WTC11 (cell line): ENCODE results near the gene PHPT1. TPM values are rescaled to one million over a fixed set of nuclear protein-coding genes. Genes with fewer than 3 reads are reported as not detected.

Experiments used
- ATAC-seq: fragments of 200-7000 bp; cut with Tn5 transposase; 2 replicates; pipeline ENCODE4 v1.10.0; 2021; ENCODE audit warnings: mild to moderate bottlenecking, moderate library complexity
- CTCF ChIA-PET: fragments of 300-600 bp; sonication (Branson Sonifier 250); formaldehyde crosslinking; loops from one replicate; lab custom pipeline; 2021; ENCODE audit warnings: antibody characterized with exemption; lab: Charles Lee
- POLR2A ChIA-PET: fragments of 350-600 bp; sonication (Branson Sonifier 250); formaldehyde crosslinking; loops from one replicate; lab custom pipeline; 2021; ENCODE audit warnings: antibody characterized with exemption; lab: Charles Lee
- DNase-seq: peaks from one replicate; pipeline ENCODE4 v3.0.0; 2021; ENCODE audit warnings: low spot score
- H3K27ac Mint-ChIP-seq: 2 replicates; pipeline ENCODE4 v1.8.0; 2021; ENCODE audit warnings: mixed read lengths
- H3K27me3 Mint-ChIP-seq: 2 replicates; pipeline ENCODE4 v1.8.0; 2021; ENCODE audit warnings: low read depth, mild to moderate bottlenecking, moderate library complexity, mixed read lengths
- H3K36me3 Mint-ChIP-seq: 2 replicates; pipeline ENCODE4 v1.8.0; 2021; ENCODE audit warnings: mixed read lengths
- H3K4me1 Mint-ChIP-seq: 2 replicates; pipeline ENCODE4 v1.8.0; 2022; ENCODE audit warnings: mixed read lengths
- H3K4me3 Mint-ChIP-seq: 2 replicates; pipeline ENCODE4 v1.8.0; 2021; ENCODE audit warnings: mild to moderate bottlenecking, moderate library complexity, mixed read lengths
- H3K9me3 Mint-ChIP-seq: 2 replicates; pipeline ENCODE4 v1.8.0; 2021; ENCODE audit warnings: mixed read lengths
- AFF4 ChIP-seq: sonication (generic); formaldehyde crosslinking; IDR thresholded peaks from 2 replicates; pipeline ENCODE4 v1.8.1; 2023; ENCODE audit warnings: mild to moderate bottlenecking, missing genetic modification reagents, borderline replicate concordance
- ATF6 ChIP-seq: sonication (generic); formaldehyde crosslinking; IDR thresholded peaks from 2 replicates; pipeline ENCODE4 v1.8.1; 2023; ENCODE audit warnings: mild to moderate bottlenecking, missing genetic modification reagents
- CREB1 ChIP-seq: sonication (generic); formaldehyde crosslinking; IDR thresholded peaks from 2 replicates; pipeline ENCODE4 v1.8.0; 2023; ENCODE audit warnings: mild to moderate bottlenecking, missing genetic modification reagents
- ELF4 ChIP-seq: sonication (generic); formaldehyde crosslinking; IDR thresholded peaks from 2 replicates; pipeline ENCODE4 v1.8.1; 2022; ENCODE audit warnings: low read depth, mild to moderate bottlenecking, moderate library complexity, missing genetic modification reagents
- HMGXB4 ChIP-seq: sonication (generic); formaldehyde crosslinking; IDR thresholded peaks from 2 replicates; pipeline ENCODE4 v1.8.1; 2023; ENCODE audit warnings: mild to moderate bottlenecking, moderate library complexity, missing genetic modification reagents
- IRF2 ChIP-seq: sonication (generic); formaldehyde crosslinking; IDR thresholded peaks from 2 replicates; pipeline ENCODE4 v1.8.0; 2022; ENCODE audit warnings: low read depth, missing genetic modification reagents, borderline replicate concordance
- JAZF1 ChIP-seq: fragments of 250-450 bp; sonication (Bioruptor Pico); IDR thresholded peaks from 2 replicates; pipeline ENCODE4 v1.9.0; 2021; ENCODE audit warnings: moderate library complexity, mild to moderate bottlenecking, inconsistent platforms
- KAT7 ChIP-seq: sonication (generic); formaldehyde crosslinking; IDR thresholded peaks from 2 replicates; pipeline ENCODE4 v1.8.1; 2023; ENCODE audit warnings: missing genetic modification reagents, mild to moderate bottlenecking, borderline replicate concordance
- MXD4 ChIP-seq: fragments of 250-450 bp; sonication (Bioruptor Pico); IDR thresholded peaks from 2 replicates; pipeline ENCODE4 v1.8.0; 2021; ENCODE audit warnings: mild to moderate bottlenecking, moderate library complexity, borderline replicate concordance
- NR3C1 ChIP-seq: sonication (generic); formaldehyde crosslinking; conservative IDR thresholded peaks from 2 replicates; pipeline ENCODE4 v1.8.1; 2023; ENCODE audit warnings: low read depth, mild to moderate bottlenecking, missing genetic modification reagents
- PRDM15 ChIP-seq: sonication (generic); formaldehyde crosslinking; IDR thresholded peaks from 2 replicates; pipeline ENCODE4 v1.8.0; 2022; ENCODE audit warnings: missing genetic modification reagents
- SMAD3 ChIP-seq: sonication (generic); formaldehyde crosslinking; IDR thresholded peaks from 2 replicates; pipeline ENCODE4 v1.8.0; 2022; ENCODE audit warnings: missing genetic modification reagents, mild to moderate bottlenecking, borderline replicate concordance
- SOX15 ChIP-seq: fragments of 250-450 bp; sonication (Bioruptor Pico); IDR thresholded peaks from 2 replicates; pipeline ENCODE4 v1.9.0; 2021; ENCODE audit warnings: mild to moderate bottlenecking
- STAT6 ChIP-seq: sonication (generic); formaldehyde crosslinking; conservative IDR thresholded peaks from 2 replicates; pipeline ENCODE4 v1.8.1; 2023; ENCODE audit warnings: mild to moderate bottlenecking, low read depth, missing genetic modification reagents, moderate library complexity
- USF1 ChIP-seq: sonication (generic); formaldehyde crosslinking; IDR thresholded peaks from 2 replicates; pipeline ENCODE4 v1.8.0; 2022; ENCODE audit warnings: mild to moderate bottlenecking, missing genetic modification reagents
- ZBTB21 ChIP-seq: sonication (generic); formaldehyde crosslinking; IDR thresholded peaks from 2 replicates; pipeline ENCODE4 v1.8.1; 2023; ENCODE audit warnings: mild to moderate bottlenecking, missing genetic modification reagents, borderline replicate concordance
- ZNF416 ChIP-seq: fragments of 250-450 bp; sonication (Bioruptor Pico); IDR thresholded peaks from 2 replicates; pipeline ENCODE4 v1.9.0; 2021; ENCODE audit warnings: mild to moderate bottlenecking, inconsistent platforms
- ZNF512 ChIP-seq: sonication (generic); formaldehyde crosslinking; IDR thresholded peaks from 2 replicates; pipeline ENCODE4 v1.8.1; 2022; ENCODE audit warnings: missing genetic modification reagents, borderline replicate concordance
- total RNA-seq: library from RNA; stranded (reverse); gene quantifications from 3 replicates; pipeline ENCODE4 v1.2.3, GENCODE V29; 2021

The PHPT1 gene
- total RNA-seq, 1 experiment from 2014 or later, result 138 TPM

GRCh38 chr9:136825295-136826187 is 23.7 kb upstream of the PHPT1 start (continued):
- TF ChIP-seq CREB1 (CRISPR knock-in tag), result no peak
- TF ChIP-seq PRDM15 (CRISPR knock-in tag), result no peak
- no peak for TF ChIP-seq ATF6 (CRISPR knock-in tag)
- TF ChIP-seq AFF4 (CRISPR knock-in tag), result no peak
- TF ChIP-seq ZNF416 (CRISPR knock-in tag), result no peak
- TF ChIP-seq IRF2, result no peak
- TF ChIP-seq HMGXB4 (CRISPR knock-in tag), result no peak
- no peak for TF ChIP-seq STAT6 (CRISPR knock-in tag)
- no peak for TF ChIP-seq NR3C1 (CRISPR knock-in tag)

- peaks cover 6% of the 10 kb centered on the region for H3K4me1 Mint-ChIP-seq
- ChIA-PET POLR2A (no interaction called here), CTCF (interaction anchor here (1.2 to 3.2 kb wide), 2 partner anchors 16 to 167 kb away, joined by 3 to 13 read pairs; partner anchors contain the start of gene AJM1)
- H3K4me3 Mint-ChIP-seq, result no peak overlapping the region
- DNase-seq (no peak), ATAC-seq (no peak)
- H3K27me3 Mint-ChIP-seq, result no peaks in the 10 kb centered on the region
- H3K9me3 Mint-ChIP-seq, result no peaks in the 10 kb centered on the region
- H3K36me3 Mint-ChIP-seq, result peaks cover 17% of the 10 kb centered on the region
- H3K27ac Mint-ChIP-seq, result no peak overlapping the region
- TF ChIP-seq KAT7 (no peak), MXD4 (no peak), USF1 (CRISPR knock-in tag) (no peak), ZBTB21 (no peak), JAZF1 (CRISPR knock-in tag) (no peak), ZNF512 (no peak), SOX15 (CRISPR knock-in tag) (no peak), SMAD3 (CRISPR knock-in tag) (no peak), ELF4 (no peak)
These were observed 23.0 kb upstream of the PHPT1 start for GRCh38 chr9:136826188-136826541.
